Inferior parietal cortex (tissue), 1 donor: ENCODE results near the gene CACNA2D1.

Source experiments
- DNase-seq: peaks from one replicate; pipeline ENCODE4 v3.0.0-alpha.2; 2016; ENCODE audit errors: extremely low spot score

CACNA2D1 gene

GRCh38 chr7:81986723-81987470 is 456.7 kb downstream of the CACNA2D1 start:
- no peak for DNase-seq

- DNase-seq = no peak
Measured at GRCh38 chr7:81983406-81983805, 460.2 kb downstream of the CACNA2D1 start.

DNA sequence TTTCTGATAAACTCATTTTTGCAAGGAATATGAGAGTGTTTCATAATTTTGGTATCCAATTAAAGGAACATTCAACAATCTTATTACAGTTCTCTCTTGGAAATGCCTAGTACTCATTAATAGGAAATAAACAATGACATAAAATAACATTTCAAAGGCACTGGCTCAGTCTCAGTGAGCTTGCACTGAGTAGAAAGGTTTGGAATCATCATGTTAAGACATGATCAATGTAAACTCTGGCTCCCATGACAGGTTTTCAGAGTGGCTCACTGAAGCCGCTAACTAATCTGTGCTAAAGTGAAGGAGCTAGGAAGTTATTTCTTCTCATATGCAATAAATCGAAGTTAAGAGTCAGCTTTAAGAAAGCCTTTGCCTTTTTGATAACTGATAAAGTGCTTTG is 470.5 kb downstream of the CACNA2D1 start:
- no peak for DNase-seq

- DNase-seq = no peak
Measured at GRCh38 chr7:81960026-81960425, 483.6 kb downstream of the CACNA2D1 start.

- DNase-seq = no peak
Measured at GRCh38 chr7:81957517-81957916, 486.1 kb downstream of the CACNA2D1 start.

DNA sequence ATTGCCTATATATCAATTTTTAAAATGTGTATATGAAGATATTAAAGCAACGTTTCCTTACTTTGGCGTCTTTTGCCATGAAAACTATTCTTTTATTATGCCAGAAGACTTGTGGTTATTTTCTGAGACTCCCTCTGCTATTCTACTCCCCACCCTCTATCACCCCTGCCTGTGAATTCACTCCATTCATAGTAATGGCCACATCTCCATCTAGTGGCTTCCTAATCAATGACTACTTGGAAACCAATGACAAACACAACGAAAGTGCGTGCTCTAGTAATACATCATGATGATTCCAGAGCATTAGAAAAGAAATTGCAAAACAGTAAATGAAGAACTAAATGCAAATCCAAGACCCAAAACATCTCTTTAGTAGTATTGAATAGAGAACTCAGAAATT is 487.1 kb downstream of the CACNA2D1 start:
- peak; percentile 74 for DNase-seq

DNA sequence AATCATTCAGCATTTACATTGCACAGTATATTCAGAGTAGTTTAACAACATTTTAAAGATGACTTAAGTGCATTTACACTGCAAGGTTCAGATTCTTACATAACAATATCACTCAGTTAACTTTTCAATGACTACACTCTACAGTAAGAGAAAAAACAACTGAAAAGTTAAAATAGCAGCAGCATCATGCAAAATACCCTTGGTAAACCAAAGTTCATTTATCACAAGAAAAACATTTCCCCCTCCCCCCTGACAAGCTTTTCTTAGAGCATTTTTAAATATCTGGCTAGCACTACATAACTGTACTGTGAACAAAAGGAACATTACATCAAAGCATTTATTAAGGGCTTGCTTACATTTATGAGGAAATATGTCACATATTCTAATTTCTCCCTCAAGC is 494.3 kb downstream of the CACNA2D1 start:
- DNase-seq = no peak

DNA sequence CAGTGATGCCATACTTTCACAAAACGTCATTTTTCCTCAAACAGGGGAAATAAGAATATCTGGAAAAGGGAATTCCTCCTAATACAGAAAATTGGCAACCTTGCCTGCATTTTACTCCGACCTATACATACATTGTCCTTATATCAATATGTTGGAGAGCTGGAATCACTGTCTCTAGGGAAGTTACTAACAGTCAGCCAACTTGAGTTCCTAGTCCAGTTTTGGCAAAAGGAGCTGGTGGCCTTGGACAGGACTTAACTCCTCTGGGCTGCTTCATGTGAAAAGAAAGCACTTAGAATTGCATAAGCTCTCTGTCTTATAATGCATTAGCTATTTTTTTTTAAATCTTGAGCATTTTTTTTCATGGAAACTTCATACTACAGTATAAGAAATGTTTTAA is 499.5 kb downstream of the CACNA2D1 start:
- DNase-seq = no peak

GRCh38 chr7:81937091-81937490 is 506.5 kb downstream of the CACNA2D1 start:
- no peak for DNase-seq

GRCh38 chr7:81934596-81935301 is 508.8 kb downstream of the CACNA2D1 start:
- no peak for DNase-seq

- no peak for DNase-seq
Measured at GRCh38 chr7:81932936-81933335, 510.6 kb downstream of the CACNA2D1 start.

GRCh38 chr7:81929386-81929785 is 514.2 kb downstream of the CACNA2D1 start:
- no peak for DNase-seq

- no peak for DNase-seq
Measured at GRCh38 chr7:81926154-81926553, 517.4 kb downstream of the CACNA2D1 start.

- no peak for DNase-seq
Measured at GRCh38 chr7:81925530-81925929, 518.0 kb downstream of the CACNA2D1 start.

DNA sequence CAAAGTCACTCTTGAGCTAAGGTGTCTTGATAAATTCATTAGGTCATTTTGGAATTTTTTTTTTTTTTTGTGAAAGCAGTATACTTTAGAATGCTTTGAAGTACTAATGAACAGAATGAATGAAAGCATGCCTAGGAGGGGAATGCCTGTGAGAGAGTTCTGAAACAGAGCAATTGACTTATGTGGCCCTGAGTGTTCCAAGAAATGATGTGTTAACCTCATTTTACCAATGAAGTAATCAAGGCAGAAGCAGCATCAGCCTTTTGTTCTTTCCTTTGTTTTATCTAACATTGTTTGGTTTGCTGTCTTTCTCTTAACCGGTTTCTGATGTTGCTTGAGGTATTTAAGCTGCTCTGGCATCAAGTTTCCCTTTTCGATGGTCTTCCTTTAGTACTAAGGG is 519.1 kb downstream of the CACNA2D1 start:
- no peak for DNase-seq

GRCh38 chr7:81919494-81919893 is 524.1 kb downstream of the CACNA2D1 start:
- DNase-seq = no peak

DNA sequence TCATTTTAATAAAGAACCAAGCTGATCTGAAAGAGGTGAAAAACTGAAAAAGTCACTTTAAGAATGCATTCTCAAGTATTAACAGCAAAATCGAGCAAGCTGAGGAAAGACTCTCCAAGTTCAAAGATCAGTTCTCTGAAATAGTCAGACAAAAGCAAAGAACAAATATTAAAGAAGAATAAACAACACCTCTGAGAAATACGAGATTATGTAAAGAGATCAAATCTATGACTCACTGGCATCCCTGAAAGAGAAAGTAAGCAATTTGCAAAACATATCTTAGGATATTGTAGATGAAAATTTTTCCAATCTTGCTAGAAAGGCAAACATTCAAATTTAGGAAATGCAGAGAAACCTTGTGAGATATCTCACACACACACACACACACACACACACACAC is 535.4 kb downstream of the CACNA2D1 start:
- no peak for DNase-seq

GRCh38 chr7:81903115-81903514 is 540.5 kb downstream of the CACNA2D1 start:
- DNase-seq = no peak

GRCh38 chr7:81902536-81902935 is 541.0 kb downstream of the CACNA2D1 start:
- no peak for DNase-seq
